Loucy (cell line): ENCODE measurements around the gene TMEM179.

Experiments used
- H2AFZ ChIP-seq: fragments of 200-600 bp; sonication (generic); 2 replicates; pipeline ENCODE4 v1.6.0; 2016; ENCODE audit warnings: antibody characterized with exemption, mild to moderate bottlenecking, low read length, moderate library complexity
- H3F3A ChIP-seq: fragments of 200-600 bp; 2 replicates; pipeline ENCODE4 v1.6.0; 2016; ENCODE audit warnings: antibody characterized with exemption, low read depth, mild to moderate bottlenecking
- H3K27me3 ChIP-seq: fragments of 200-600 bp; sonication (generic); 2 replicates; pipeline ENCODE4 v1.6.1; 2014; ENCODE audit warnings: low read length, mild to moderate bottlenecking; ENCODE audit not compliant: insufficient read depth, poor library complexity, severe bottlenecking
- H3K36me3 ChIP-seq: fragments of 200-600 bp; sonication (generic); 2 replicates; pipeline ENCODE4 v1.6.1; 2016; ENCODE audit warnings: low read length; ENCODE audit not compliant: insufficient read depth
- H3K4me1 ChIP-seq: fragments of 200-600 bp; sonication (generic); 2 replicates; pipeline ENCODE4 v1.5.1; 2014; ENCODE audit warnings: low read length, mild to moderate bottlenecking; ENCODE audit not compliant: insufficient read depth, poor library complexity, severe bottlenecking
- H3K4me2 ChIP-seq: fragments of 200-600 bp; sonication (generic); 2 replicates; pipeline ENCODE4 v1.6.0; 2014; ENCODE audit warnings: antibody characterized with exemption, low read length, low read depth, mild to moderate bottlenecking; ENCODE audit not compliant: poor library complexity, severe bottlenecking
- H3K4me3 ChIP-seq: fragments of 200-600 bp; sonication (generic); 2 replicates; pipeline ENCODE4 v1.5.1; 2014; ENCODE audit warnings: low read length, mild to moderate bottlenecking, mixed read lengths; ENCODE audit not compliant: poor library complexity, severe bottlenecking
- H3K79me2 ChIP-seq: fragments of 200-600 bp; sonication (generic); 2 replicates; pipeline ENCODE4 v1.6.1; 2014; ENCODE audit warnings: low read length; ENCODE audit not compliant: insufficient read depth
- H3K9ac ChIP-seq: fragments of 200-600 bp; sonication (generic); 2 replicates; pipeline ENCODE4 v1.6.0; 2014; ENCODE audit warnings: mild to moderate bottlenecking, low read depth, low read length, moderate library complexity; ENCODE audit not compliant: poor library complexity, severe bottlenecking
- H3K9me2 ChIP-seq: fragments of 200-600 bp; sonication (generic); replicated peaks from 2 replicates; pipeline ENCODE4 v1.6.1; 2016; ENCODE audit warnings: low read depth, low read length, mixed read lengths
- H3K9me3 ChIP-seq: fragments of 200-600 bp; sonication (generic); 2 replicates; pipeline ENCODE4 v1.6.1; 2014; ENCODE audit warnings: mild to moderate bottlenecking, antibody characterized with exemption, low read length, low read depth; ENCODE audit not compliant: insufficient read depth
- H4K20me1 ChIP-seq: fragments of 200-600 bp; sonication (generic); 2 replicates; pipeline ENCODE4 v1.6.0; 2014; ENCODE audit warnings: antibody characterized with exemption, low read length, mild to moderate bottlenecking; ENCODE audit not compliant: insufficient read depth, poor library complexity, severe bottlenecking
- EZH2phosphoT487 ChIP-seq: fragments of 200-600 bp; IDR thresholded peaks from 2 replicates; pipeline ENCODE4 v1.6.1; 2018; ENCODE audit warnings: antibody characterized with exemption, mild to moderate bottlenecking, moderate library complexity, borderline replicate concordance
- TF ChIP-seq, protein P1 (sequence below): fragments of 200-600 bp; sonication (generic); conservative IDR thresholded peaks from 2 replicates; pipeline ENCODE4 v1.5.1; 2014; ENCODE audit warnings: mild to moderate bottlenecking, antibody characterized with exemption, low read length

Gene TMEM179

GRCh38 chr14:104558231-104559027 is 46.1 kb downstream of the TMEM179 start:
- no peaks in the 10 kb centered on the region for H3K27me3 ChIP-seq
- H3F3A ChIP-seq: no peaks in the 10 kb centered on the region
- no peak overlapping the region for H3K4me2 ChIP-seq
- no peaks in the 10 kb centered on the region for H3K9me3 ChIP-seq
- H2AFZ ChIP-seq: no peak overlapping the region
- no peak overlapping the region for H3K4me3 ChIP-seq
- H3K9me2 ChIP-seq: no peaks in the 10 kb centered on the region
- no peak overlapping the region for H3K9ac ChIP-seq
- H3K36me3 ChIP-seq: no peaks in the 10 kb centered on the region
- no peak for TF ChIP-seq EZH2phosphoT487
- TF ChIP-seq, protein P1, sequence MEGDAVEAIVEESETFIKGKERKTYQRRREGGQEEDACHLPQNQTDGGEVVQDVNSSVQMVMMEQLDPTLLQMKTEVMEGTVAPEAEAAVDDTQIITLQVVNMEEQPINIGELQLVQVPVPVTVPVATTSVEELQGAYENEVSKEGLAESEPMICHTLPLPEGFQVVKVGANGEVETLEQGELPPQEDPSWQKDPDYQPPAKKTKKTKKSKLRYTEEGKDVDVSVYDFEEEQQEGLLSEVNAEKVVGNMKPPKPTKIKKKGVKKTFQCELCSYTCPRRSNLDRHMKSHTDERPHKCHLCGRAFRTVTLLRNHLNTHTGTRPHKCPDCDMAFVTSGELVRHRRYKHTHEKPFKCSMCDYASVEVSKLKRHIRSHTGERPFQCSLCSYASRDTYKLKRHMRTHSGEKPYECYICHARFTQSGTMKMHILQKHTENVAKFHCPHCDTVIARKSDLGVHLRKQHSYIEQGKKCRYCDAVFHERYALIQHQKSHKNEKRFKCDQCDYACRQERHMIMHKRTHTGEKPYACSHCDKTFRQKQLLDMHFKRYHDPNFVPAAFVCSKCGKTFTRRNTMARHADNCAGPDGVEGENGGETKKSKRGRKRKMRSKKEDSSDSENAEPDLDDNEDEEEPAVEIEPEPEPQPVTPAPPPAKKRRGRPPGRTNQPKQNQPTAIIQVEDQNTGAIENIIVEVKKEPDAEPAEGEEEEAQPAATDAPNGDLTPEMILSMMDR: no peak
- H4K20me1 ChIP-seq: no peaks in the 10 kb centered on the region
- no peaks in the 10 kb centered on the region for H3K79me2 ChIP-seq
- H3K4me1 ChIP-seq: no peaks in the 10 kb centered on the region

DNA sequence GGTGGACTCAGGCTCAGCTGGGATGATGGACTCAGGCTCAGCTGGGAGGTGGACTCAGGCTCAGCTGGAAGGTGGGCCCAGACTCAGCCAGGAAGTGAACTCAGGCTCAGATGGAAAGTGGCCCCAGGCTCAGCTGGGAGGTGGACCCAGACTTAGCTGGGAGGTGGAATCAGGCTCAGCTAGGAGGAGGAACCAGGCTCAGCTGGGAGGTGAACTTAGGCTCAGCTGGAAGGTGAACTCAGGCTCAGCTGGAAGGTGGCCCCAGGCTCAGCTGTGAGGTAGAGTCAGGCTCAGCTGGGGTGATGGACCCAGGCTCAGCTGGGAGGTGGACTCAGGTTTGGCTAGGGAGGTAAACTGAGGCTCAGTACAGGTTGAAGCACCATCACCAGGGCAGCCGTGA is 46.8 kb downstream of the TMEM179 start:
- Histone ChIP-seq H3K4me3 (no peak overlapping the region), H3K79me2 (no peaks in the 10 kb centered on the region), H3K9me2 (no peaks in the 10 kb centered on the region), H3K27me3 (no peaks in the 10 kb centered on the region), H3F3A (no peaks in the 10 kb centered on the region), H4K20me1 (no peaks in the 10 kb centered on the region), H3K36me3 (no peaks in the 10 kb centered on the region), H3K9ac (no peak overlapping the region), H3K9me3 (no peaks in the 10 kb centered on the region), H3K4me1 (no peaks in the 10 kb centered on the region), H2AFZ (no peak overlapping the region), H3K4me2 (no peak overlapping the region)
- no peak for TF ChIP-seq EZH2phosphoT487
- TF ChIP-seq, protein P1: no peak

DNA sequence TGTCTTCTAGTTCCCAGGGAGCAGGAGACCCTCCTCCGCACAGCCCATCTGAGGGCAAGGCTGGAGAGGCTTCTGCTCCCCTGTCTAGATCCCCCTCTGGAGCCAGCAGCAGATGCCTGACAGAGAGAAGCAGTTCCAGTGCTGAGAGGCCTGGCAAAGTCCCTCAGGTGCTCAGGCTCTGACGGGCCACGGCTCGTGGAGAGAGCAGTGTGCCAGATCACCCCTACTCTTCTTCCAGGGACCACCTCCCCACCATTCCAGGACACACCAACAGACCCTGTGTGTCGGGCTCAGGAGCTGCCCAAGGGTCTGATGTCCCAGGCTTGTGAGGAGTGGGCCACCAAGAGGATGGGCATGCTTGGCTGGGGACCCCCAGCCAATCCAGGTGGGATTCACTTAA is 47.5 kb downstream of the TMEM179 start:
- Histone ChIP-seq H2AFZ (no peak overlapping the region), H3K9me3 (no peaks in the 10 kb centered on the region), H3K4me1 (no peaks in the 10 kb centered on the region), H3K9me2 (no peaks in the 10 kb centered on the region), H4K20me1 (no peaks in the 10 kb centered on the region), H3F3A (no peaks in the 10 kb centered on the region), H3K79me2 (no peaks in the 10 kb centered on the region), H3K4me2 (no peak overlapping the region), H3K9ac (no peak overlapping the region), H3K4me3 (no peak overlapping the region), H3K27me3 (no peaks in the 10 kb centered on the region), H3K36me3 (no peaks in the 10 kb centered on the region)
- TF ChIP-seq, protein P1: no peak
- no peak for TF ChIP-seq EZH2phosphoT487
